Activated naive CD4-positive, alpha-beta T cell treated with anti-CD3 and anti-CD28 coated beads for 36 hours (primary cell): ENCODE measurements around the gene NKX1-1. TPM values are rescaled to one million over a fixed set of nuclear protein-coding genes. Genes with fewer than 3 reads are reported as not detected.

Source experiments
- CTCF ChIA-PET: fragments of 350-600 bp; sonication (Branson Sonifier 250); formaldehyde crosslinking; loops from one replicate; lab custom pipeline; 2021; ENCODE audit warnings: antibody characterized with exemption; lab: Charles Lee
- DNase-seq: peaks from one replicate; pipeline ENCODE4 v3.0.0-alpha.2; 2020
- H3K27ac Mint-ChIP-seq: one replicate; pipeline ENCODE4 v1.8.0; 2021; ENCODE audit warnings: mild to moderate bottlenecking, mixed read lengths
- H3K27me3 Mint-ChIP-seq: one replicate; pipeline ENCODE4 v1.8.0; 2021; ENCODE audit warnings: low read depth, mixed read lengths
- H3K36me3 Mint-ChIP-seq: one replicate; pipeline ENCODE4 v1.8.0; 2021; ENCODE audit warnings: low read depth, mixed read lengths
- H3K4me1 Mint-ChIP-seq: one replicate; pipeline ENCODE4 v1.8.0; 2021; ENCODE audit warnings: low read depth, mixed read lengths
- H3K4me3 Mint-ChIP-seq: one replicate; pipeline ENCODE4 v1.8.0; 2021; ENCODE audit warnings: mild to moderate bottlenecking, moderate library complexity, mixed read lengths
- H3K9me3 Mint-ChIP-seq: one replicate; pipeline ENCODE4 v1.8.0; 2021; ENCODE audit warnings: mixed read lengths
- intact Hi-C: fragments of 100-400 bp; cut with micrococcal nuclease; formaldehyde crosslinking; loops from one replicate; pipeline ENCODE4 v1.15.1; 2023
- total RNA-seq, 2 experiments: library from RNA; stranded (reverse); gene quantifications; one replicate each; pipeline ENCODE4 v1.2.3, GENCODE V29; 2021

The NKX1-1 gene
- total RNA-seq, 2 experiments from 2014 or later, result not detected

GRCh38 chr4:1406981-1407656 is 877 bp upstream of the NKX1-1 start:
- H3K27me3 Mint-ChIP-seq, result peaks cover 50% of the 10 kb centered on the region
- peaks cover 9% of the 10 kb centered on the region for H3K4me1 Mint-ChIP-seq
- H3K9me3 Mint-ChIP-seq, result no peaks in the 10 kb centered on the region
- H3K36me3 Mint-ChIP-seq, result no peaks in the 10 kb centered on the region
- intact Hi-C loops, result loop anchor here (10.0 kb wide), 1 partner anchor 108 kb away; no protein-coding TSS in a partner anchor
- H3K27ac Mint-ChIP-seq, result no peak overlapping the region
- H3K4me3 Mint-ChIP-seq, result no peak overlapping the region
- DNase-seq, result no peak
- CTCF ChIA-PET, result no interaction called here

GRCh38 chr4:1405636-1406393 is 427 bp downstream of the NKX1-1 start:
- H3K27me3 Mint-ChIP-seq, result peaks cover 46% of the 10 kb centered on the region
- intact Hi-C loops, result loop anchor here (10.0 kb wide), 1 partner anchor 109 kb away; no protein-coding TSS in a partner anchor
- CTCF ChIA-PET, result no interaction called here

GRCh38 chr4:1405254-1405635 is 997 bp downstream of the NKX1-1 start:
- DNase-seq, result no peak
- intact Hi-C loops, result loop anchor here (10.0 kb wide), 1 partner anchor 110 kb away; no protein-coding TSS in a partner anchor
- Mint-ChIP-seq H3K9me3 (no peaks in the 10 kb centered on the region), H3K36me3 (no peaks in the 10 kb centered on the region), H3K27me3 (peaks cover 47% of the 10 kb centered on the region), H3K27ac (peak overlapping the region; percentile 46), H3K4me1 (peaks cover 9% of the 10 kb centered on the region), H3K4me3 (no peak overlapping the region)
- CTCF ChIA-PET, result no interaction called here

More at GRCh38 chr4:1405636-1406393, 427 bp downstream of the NKX1-1 start:
- no peak for DNase-seq
- Mint-ChIP-seq H3K4me1 (peaks cover 9% of the 10 kb centered on the region), H3K4me3 (no peak overlapping the region), H3K36me3 (no peaks in the 10 kb centered on the region), H3K27ac (no peak overlapping the region), H3K9me3 (no peaks in the 10 kb centered on the region)

- H3K27me3 Mint-ChIP-seq, result peaks cover 45% of the 10 kb centered on the region
- no peaks in the 10 kb centered on the region for H3K9me3 Mint-ChIP-seq
- DNase-seq, result no peak
- H3K36me3 Mint-ChIP-seq, result no peaks in the 10 kb centered on the region
- CTCF ChIA-PET, result no interaction called here
- intact Hi-C loops, result loop anchor here (5.0 to 10.0 kb wide), 2 partner anchors 38 to 110 kb away; no protein-coding TSS in a partner anchor
- peaks cover 9% of the 10 kb centered on the region for H3K4me1 Mint-ChIP-seq
- no peak overlapping the region for H3K27ac Mint-ChIP-seq
- H3K4me3 Mint-ChIP-seq, result no peak overlapping the region
Observed at GRCh38 chr4:1404573-1405253, 1.5 kb downstream of the NKX1-1 start.

GRCh38 chr4:1403591-1404572 is 2.4 kb downstream of the NKX1-1 start:
- no peak overlapping the region for H3K4me3 Mint-ChIP-seq
- no peaks in the 10 kb centered on the region for H3K9me3 Mint-ChIP-seq
- H3K27ac Mint-ChIP-seq, result no peak overlapping the region
- no peaks in the 10 kb centered on the region for H3K36me3 Mint-ChIP-seq
- CTCF ChIA-PET, result no interaction called here
- peaks cover 9% of the 10 kb centered on the region for H3K4me1 Mint-ChIP-seq
- intact Hi-C loops, result loop anchor here (5.0 to 10.0 kb wide), 2 partner anchors 38 to 111 kb away; no protein-coding TSS in a partner anchor
- H3K27me3 Mint-ChIP-seq, result peaks cover 40% of the 10 kb centered on the region
- no peak for DNase-seq

- no peak overlapping the region for H3K4me3 Mint-ChIP-seq
- intact Hi-C loops, result loop anchor here (5.0 to 10.0 kb wide), 2 partner anchors 39 to 112 kb away; no protein-coding TSS in a partner anchor
- H3K36me3 Mint-ChIP-seq, result no peaks in the 10 kb centered on the region
- H3K27me3 Mint-ChIP-seq, result peaks cover 33% of the 10 kb centered on the region
- CTCF ChIA-PET, result no interaction called here
- H3K27ac Mint-ChIP-seq, result no peak overlapping the region
- no peaks in the 10 kb centered on the region for H3K9me3 Mint-ChIP-seq
- peaks cover 8% of the 10 kb centered on the region for H3K4me1 Mint-ChIP-seq
- no peak for DNase-seq
Observed at GRCh38 chr4:1403177-1403583, 3.1 kb downstream of the NKX1-1 start.

GRCh38 chr4:1402516-1403091 is 3.6 kb downstream of the NKX1-1 start:
- Mint-ChIP-seq H3K27me3 (peaks cover 32% of the 10 kb centered on the region), H3K4me3 (no peak overlapping the region), H3K27ac (no peak overlapping the region), H3K36me3 (no peaks in the 10 kb centered on the region), H3K4me1 (peaks cover 8% of the 10 kb centered on the region), H3K9me3 (no peaks in the 10 kb centered on the region)
- intact Hi-C loops, result loop anchor here (5.0 to 10.0 kb wide), 2 partner anchors 40 to 112 kb away; no protein-coding TSS in a partner anchor
- CTCF ChIA-PET, result no interaction called here
- DNase-seq, result no peak

GRCh38 chr4:1402021-1402515 is 4.2 kb downstream of the NKX1-1 start:
- CTCF ChIA-PET, result no interaction called here
- intact Hi-C loops, result loop anchor here (5.0 to 10.0 kb wide), 2 partner anchors 40 to 113 kb away; no protein-coding TSS in a partner anchor
- H3K4me1 Mint-ChIP-seq, result peaks cover 4% of the 10 kb centered on the region
- no peaks in the 10 kb centered on the region for H3K36me3 Mint-ChIP-seq
- no peak overlapping the region for H3K27ac Mint-ChIP-seq
- DNase-seq, result no peak
- peaks cover 27% of the 10 kb centered on the region for H3K27me3 Mint-ChIP-seq
- H3K9me3 Mint-ChIP-seq, result no peaks in the 10 kb centered on the region
- H3K4me3 Mint-ChIP-seq, result no peak overlapping the region

GRCh38 chr4:1401409-1402020 is 4.7 kb downstream of the NKX1-1 start:
- H3K4me3 Mint-ChIP-seq, result no peak overlapping the region
- intact Hi-C loops, result loop anchor here (5.0 to 10.0 kb wide), 2 partner anchors 41 to 113 kb away; no protein-coding TSS in a partner anchor
- H3K27ac Mint-ChIP-seq, result no peak overlapping the region
- CTCF ChIA-PET, result no interaction called here
- peaks cover 4% of the 10 kb centered on the region for H3K4me1 Mint-ChIP-seq
- no peaks in the 10 kb centered on the region for H3K9me3 Mint-ChIP-seq
- peaks cover 27% of the 10 kb centered on the region for H3K27me3 Mint-ChIP-seq
- H3K36me3 Mint-ChIP-seq, result peaks cover 2% of the 10 kb centered on the region
- DNase-seq, result no peak

GRCh38 chr4:1400831-1401408 is 5.3 kb downstream of the NKX1-1 start:
- Mint-ChIP-seq H3K4me1 (peaks cover 4% of the 10 kb centered on the region), H3K36me3 (peaks cover 2% of the 10 kb centered on the region), H3K9me3 (no peaks in the 10 kb centered on the region), H3K27ac (no peak overlapping the region), H3K27me3 (peaks cover 27% of the 10 kb centered on the region), H3K4me3 (no peak overlapping the region)
- CTCF ChIA-PET, result no interaction called here
- intact Hi-C loops, result loop anchor here (5.0 to 10.0 kb wide), 2 partner anchors 41 to 114 kb away; no protein-coding TSS in a partner anchor
- DNase-seq, result no peak
